Activated naive CD4-positive, alpha-beta T cell treated with anti-CD3 and anti-CD28 coated beads for 36 hours (primary cell): ENCODE results near the gene PBX1. TPM values are rescaled to one million over a fixed set of nuclear protein-coding genes. Genes with fewer than 3 reads are reported as not detected.

Experiments
- CTCF ChIA-PET: fragments of 350-600 bp; sonication (Branson Sonifier 250); formaldehyde crosslinking; loops from one replicate; lab custom pipeline; 2021; ENCODE audit warnings: antibody characterized with exemption; lab: Charles Lee
- DNase-seq: peaks from one replicate; pipeline ENCODE4 v3.0.0-alpha.2; 2020
- H3K27ac Mint-ChIP-seq: one replicate; pipeline ENCODE4 v1.8.0; 2021; ENCODE audit warnings: mild to moderate bottlenecking, mixed read lengths
- H3K27me3 Mint-ChIP-seq: one replicate; pipeline ENCODE4 v1.8.0; 2021; ENCODE audit warnings: low read depth, mixed read lengths
- H3K36me3 Mint-ChIP-seq: one replicate; pipeline ENCODE4 v1.8.0; 2021; ENCODE audit warnings: low read depth, mixed read lengths
- H3K4me1 Mint-ChIP-seq: one replicate; pipeline ENCODE4 v1.8.0; 2021; ENCODE audit warnings: low read depth, mixed read lengths
- H3K4me3 Mint-ChIP-seq: one replicate; pipeline ENCODE4 v1.8.0; 2021; ENCODE audit warnings: mild to moderate bottlenecking, moderate library complexity, mixed read lengths
- H3K9me3 Mint-ChIP-seq: one replicate; pipeline ENCODE4 v1.8.0; 2021; ENCODE audit warnings: mixed read lengths
- intact Hi-C: fragments of 100-400 bp; cut with micrococcal nuclease; formaldehyde crosslinking; loops from one replicate; pipeline ENCODE4 v1.15.1; 2023
- total RNA-seq, 2 experiments: library from RNA; stranded (reverse); gene quantifications; one replicate each; pipeline ENCODE4 v1.2.3, GENCODE V29; 2021

The PBX1 gene
- total RNA-seq, 2 experiments from 2014 or later: 0.27 to 0.31 TPM

DNA sequence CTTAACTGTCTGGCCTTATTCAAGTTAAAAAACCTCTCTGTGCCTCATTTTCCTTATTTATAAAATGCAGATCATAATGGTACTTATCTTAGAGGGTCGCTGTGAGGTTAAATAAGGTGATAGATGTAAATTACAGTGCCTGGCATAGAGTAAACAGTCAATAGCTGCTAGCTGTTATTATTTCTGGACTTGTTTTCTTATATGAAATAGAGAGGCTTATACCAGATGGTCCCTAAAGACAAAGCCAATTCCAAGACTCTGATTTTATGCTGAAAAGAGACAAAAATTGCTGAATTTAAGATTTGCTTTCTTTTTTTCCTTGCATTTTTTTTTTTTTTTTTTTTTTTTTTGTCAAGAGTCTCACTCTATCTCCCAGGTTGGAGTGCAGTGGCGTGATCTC, 10.3 kb downstream of the PBX1 start:
- CTCF ChIA-PET: no interaction called here
- H3K4me1 Mint-ChIP-seq: no peaks in the 10 kb centered on the region
- peaks cover 6% of the 10 kb centered on the region for H3K27me3 Mint-ChIP-seq
- H3K36me3 Mint-ChIP-seq: no peaks in the 10 kb centered on the region
- intact Hi-C loops: no loop called here
- no peak overlapping the region for H3K4me3 Mint-ChIP-seq
- H3K27ac Mint-ChIP-seq: no peak overlapping the region
- DNase-seq: no peak
- peaks cover 2% of the 10 kb centered on the region for H3K9me3 Mint-ChIP-seq

GRCh38 chr1:164569866-164570265, 10.9 kb downstream of the PBX1 start:
- Mint-ChIP-seq H3K36me3 (no peaks in the 10 kb centered on the region), H3K27ac (no peak overlapping the region), H3K4me3 (no peak overlapping the region), H3K4me1 (no peaks in the 10 kb centered on the region), H3K27me3 (peaks cover 4% of the 10 kb centered on the region), H3K9me3 (peaks cover 2% of the 10 kb centered on the region)
- CTCF ChIA-PET: interaction anchor here (0.5 kb wide), 1 partner anchor 304 kb away, joined by 3 read pairs; no protein-coding TSS in a partner anchor
- intact Hi-C loops: no loop called here
- no peak for DNase-seq

DNA sequence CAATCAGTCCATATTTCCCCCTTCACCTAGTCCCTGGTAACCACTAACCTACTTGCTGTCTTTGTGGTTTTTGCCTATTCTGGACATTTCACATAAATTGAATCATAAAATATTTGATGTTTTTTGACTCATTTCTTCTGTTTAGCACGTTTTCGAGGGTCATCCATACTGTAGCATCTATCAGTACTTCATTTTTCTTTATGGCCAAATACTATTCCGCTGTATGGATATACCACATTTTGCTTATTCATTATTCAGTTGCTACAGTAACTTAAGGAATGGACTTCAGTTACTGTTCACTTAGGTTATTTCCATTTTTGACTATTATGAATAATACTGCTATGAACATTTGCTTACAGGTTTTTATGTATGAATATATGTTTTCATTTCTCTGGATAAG, 12.3 kb downstream of the PBX1 start:
- no peaks in the 10 kb centered on the region for H3K36me3 Mint-ChIP-seq
- no peak overlapping the region for H3K4me3 Mint-ChIP-seq
- peaks cover 5% of the 10 kb centered on the region for H3K9me3 Mint-ChIP-seq
- CTCF ChIA-PET: no interaction called here
- DNase-seq: no peak
- peaks cover 2% of the 10 kb centered on the region for H3K27me3 Mint-ChIP-seq
- no peak overlapping the region for H3K27ac Mint-ChIP-seq
- intact Hi-C loops: no loop called here
- H3K4me1 Mint-ChIP-seq: no peaks in the 10 kb centered on the region

GRCh38 chr1:164575356-164575886, 16.4 kb downstream of the PBX1 start:
- DNase-seq: no peak
- H3K4me3 Mint-ChIP-seq: no peak overlapping the region
- no peaks in the 10 kb centered on the region for H3K27me3 Mint-ChIP-seq
- intact Hi-C loops: no loop called here
- CTCF ChIA-PET: no interaction called here
- H3K27ac Mint-ChIP-seq: no peak overlapping the region
- peaks cover 3% of the 10 kb centered on the region for H3K9me3 Mint-ChIP-seq
- no peaks in the 10 kb centered on the region for H3K4me1 Mint-ChIP-seq
- H3K36me3 Mint-ChIP-seq: no peaks in the 10 kb centered on the region

- no peak overlapping the region for H3K4me3 Mint-ChIP-seq
- no peaks in the 10 kb centered on the region for H3K4me1 Mint-ChIP-seq
- H3K36me3 Mint-ChIP-seq: no peaks in the 10 kb centered on the region
- H3K27me3 Mint-ChIP-seq: no peaks in the 10 kb centered on the region
- no peak overlapping the region for H3K27ac Mint-ChIP-seq
- intact Hi-C loops: no loop called here
- CTCF ChIA-PET: interaction anchor here (0.5 kb wide), 1 partner anchor 12 kb away, joined by 3 read pairs; no protein-coding TSS in a partner anchor
- no peak for DNase-seq
- H3K9me3 Mint-ChIP-seq: peaks cover 3% of the 10 kb centered on the region
Observed at GRCh38 chr1:164576291-164577271, 17.6 kb downstream of the PBX1 start.

- no peak overlapping the region for H3K27ac Mint-ChIP-seq
- peaks cover 3% of the 10 kb centered on the region for H3K9me3 Mint-ChIP-seq
- H3K36me3 Mint-ChIP-seq: no peaks in the 10 kb centered on the region
- H3K27me3 Mint-ChIP-seq: no peaks in the 10 kb centered on the region
- DNase-seq: no peak
- H3K4me3 Mint-ChIP-seq: no peak overlapping the region
- CTCF ChIA-PET: interaction anchor here (0.5 kb wide), 1 partner anchor 11 kb away, joined by 3 read pairs; no protein-coding TSS in a partner anchor
- H3K4me1 Mint-ChIP-seq: no peaks in the 10 kb centered on the region
- intact Hi-C loops: no loop called here
Observed at GRCh38 chr1:164577291-164577690, 18.3 kb downstream of the PBX1 start.

DNA sequence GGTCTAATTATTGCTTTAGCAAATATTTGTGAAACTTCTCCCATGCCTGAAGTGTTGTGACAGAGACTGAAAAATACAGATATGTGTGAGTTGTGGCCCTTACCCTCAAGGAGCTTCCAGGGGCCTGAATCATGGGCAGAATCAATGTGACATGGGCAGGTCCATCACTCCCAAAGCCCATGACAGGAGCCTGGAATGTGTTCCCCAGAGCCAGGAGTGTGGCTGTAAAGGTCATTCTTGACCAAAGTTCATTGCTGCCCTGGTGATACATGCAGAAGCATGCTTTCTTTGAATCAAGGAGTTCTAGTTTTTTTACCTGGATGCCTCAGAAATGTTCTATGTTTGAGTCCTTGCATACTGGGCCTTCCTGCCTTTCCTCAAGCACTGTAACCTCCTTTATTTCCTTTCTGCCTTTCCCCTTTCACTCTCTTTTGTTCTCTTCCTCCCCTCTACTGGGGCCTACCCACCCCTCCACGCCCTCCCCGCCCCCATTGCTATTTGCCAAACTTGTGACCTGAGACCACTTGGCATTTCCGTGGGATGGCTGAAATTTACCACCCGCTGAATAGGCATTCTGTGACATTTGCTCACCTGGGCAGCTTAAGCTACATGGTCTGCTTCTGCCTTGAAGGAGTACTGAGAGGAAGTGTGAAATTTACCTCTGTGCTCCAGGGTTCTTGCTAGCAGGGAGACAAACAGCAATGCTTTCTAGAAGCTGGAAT, 19.7 kb downstream of the PBX1 start:
- H3K36me3 Mint-ChIP-seq: no peaks in the 10 kb centered on the region
- CTCF ChIA-PET: interaction anchor here (0.8 kb wide), 1 partner anchor 208 kb away, joined by 3 read pairs; no protein-coding TSS in a partner anchor
- intact Hi-C loops: no loop called here
- H3K4me3 Mint-ChIP-seq: no peak overlapping the region
- H3K9me3 Mint-ChIP-seq: peaks cover 3% of the 10 kb centered on the region
- no peak for DNase-seq
- no peaks in the 10 kb centered on the region for H3K27me3 Mint-ChIP-seq
- H3K4me1 Mint-ChIP-seq: no peaks in the 10 kb centered on the region
- no peak overlapping the region for H3K27ac Mint-ChIP-seq

GRCh38 chr1:164579381-164579780, 20.4 kb downstream of the PBX1 start:
- intact Hi-C loops: no loop called here
- H3K36me3 Mint-ChIP-seq: no peaks in the 10 kb centered on the region
- CTCF ChIA-PET: interaction anchor here (0.8 kb wide), 1 partner anchor 208 kb away, joined by 3 read pairs; no protein-coding TSS in a partner anchor
- H3K27me3 Mint-ChIP-seq: no peaks in the 10 kb centered on the region
- peaks cover 3% of the 10 kb centered on the region for H3K9me3 Mint-ChIP-seq
- H3K27ac Mint-ChIP-seq: no peak overlapping the region
- no peaks in the 10 kb centered on the region for H3K4me1 Mint-ChIP-seq
- DNase-seq: no peak
- no peak overlapping the region for H3K4me3 Mint-ChIP-seq

DNA sequence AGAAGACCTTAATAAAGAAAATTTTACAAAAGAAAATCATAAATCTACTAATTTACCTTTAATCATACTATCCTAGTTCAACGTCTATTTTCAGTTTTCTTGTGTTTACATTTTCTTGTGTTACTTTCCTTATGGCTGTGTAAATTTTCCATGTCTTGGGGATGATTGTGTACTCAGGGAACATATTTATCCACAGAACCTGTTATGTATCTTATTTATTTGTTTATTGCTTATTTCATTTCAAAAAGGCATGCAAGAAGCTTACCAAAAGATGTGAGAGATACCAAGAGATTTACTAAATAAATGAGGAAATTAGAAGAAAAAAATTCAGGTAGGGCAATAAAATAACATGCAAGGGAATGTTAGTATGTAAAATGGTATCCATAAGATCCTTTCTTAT, 22.8 kb downstream of the PBX1 start:
- intact Hi-C loops: no loop called here
- Mint-ChIP-seq H3K9me3 (no peaks in the 10 kb centered on the region), H3K4me1 (no peaks in the 10 kb centered on the region), H3K36me3 (no peaks in the 10 kb centered on the region), H3K4me3 (no peak overlapping the region), H3K27ac (no peak overlapping the region), H3K27me3 (no peaks in the 10 kb centered on the region)
- DNase-seq: no peak
- CTCF ChIA-PET: no interaction called here

DNA sequence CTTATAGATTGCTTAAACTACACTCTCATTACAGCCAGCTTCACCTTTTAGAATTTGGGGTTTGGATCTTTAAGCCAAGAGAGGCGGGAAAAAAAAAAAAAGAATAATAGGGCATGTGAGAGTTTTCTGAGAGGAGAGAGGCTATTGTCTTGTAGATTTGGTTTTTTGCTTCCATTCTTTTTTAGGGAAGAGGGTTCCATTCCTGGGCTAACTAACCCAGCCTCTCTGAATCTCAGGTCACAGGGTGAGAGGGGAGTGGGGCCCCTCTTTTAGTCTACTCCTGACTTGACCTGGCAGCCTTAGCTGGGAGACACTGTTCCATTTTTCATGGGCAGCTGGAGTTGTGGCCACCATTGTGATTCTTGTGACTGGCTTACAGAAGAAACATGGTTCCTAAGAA, 24.2 kb downstream of the PBX1 start:
- Mint-ChIP-seq H3K27ac (no peak overlapping the region), H3K4me3 (no peak overlapping the region), H3K4me1 (no peaks in the 10 kb centered on the region), H3K27me3 (peaks cover 4% of the 10 kb centered on the region), H3K9me3 (no peaks in the 10 kb centered on the region), H3K36me3 (no peaks in the 10 kb centered on the region)
- DNase-seq: no peak
- CTCF ChIA-PET: interaction anchor here (0.7 kb wide), 1 partner anchor 11 kb away, joined by 3 read pairs; no protein-coding TSS in a partner anchor
- intact Hi-C loops: no loop called here

DNA sequence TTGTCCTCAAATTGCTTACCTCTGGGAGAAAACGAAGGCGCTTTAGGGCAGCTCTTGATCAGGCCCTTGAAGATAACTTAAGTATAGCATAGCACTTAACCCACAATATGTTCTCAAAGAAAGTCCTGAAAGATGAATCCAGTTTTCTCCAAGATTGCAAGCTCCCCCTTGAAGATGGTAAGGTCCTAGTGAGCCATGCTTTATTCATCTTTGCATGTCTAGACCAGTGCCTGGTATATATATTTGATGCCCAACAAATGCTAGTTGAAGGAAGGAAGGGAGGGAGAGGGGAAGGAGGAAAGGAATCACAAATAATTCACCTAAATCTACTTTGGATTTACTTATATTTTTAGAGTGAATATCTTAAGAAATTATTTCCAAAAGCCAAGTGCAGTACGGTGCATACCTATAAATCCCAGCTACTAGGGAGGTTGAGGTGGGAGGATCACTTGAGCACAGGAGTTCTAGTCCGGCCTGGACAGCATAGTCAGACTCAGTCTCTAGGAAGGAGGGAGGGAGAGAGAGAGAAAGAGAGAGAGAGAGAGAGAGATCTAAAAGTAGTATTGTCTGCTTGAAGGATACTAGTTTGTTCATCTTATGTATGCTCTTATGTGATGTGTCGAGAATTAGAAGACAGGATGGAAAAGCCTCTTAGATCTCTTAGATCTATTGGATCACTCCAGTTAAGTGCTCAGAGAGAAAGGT, 25.0 kb downstream of the PBX1 start:
- Mint-ChIP-seq H3K9me3 (no peaks in the 10 kb centered on the region), H3K27ac (no peak overlapping the region), H3K4me1 (no peaks in the 10 kb centered on the region), H3K4me3 (no peak overlapping the region), H3K27me3 (peaks cover 5% of the 10 kb centered on the region), H3K36me3 (no peaks in the 10 kb centered on the region)
- CTCF ChIA-PET: no interaction called here
- no peak for DNase-seq
- intact Hi-C loops: no loop called here

DNA sequence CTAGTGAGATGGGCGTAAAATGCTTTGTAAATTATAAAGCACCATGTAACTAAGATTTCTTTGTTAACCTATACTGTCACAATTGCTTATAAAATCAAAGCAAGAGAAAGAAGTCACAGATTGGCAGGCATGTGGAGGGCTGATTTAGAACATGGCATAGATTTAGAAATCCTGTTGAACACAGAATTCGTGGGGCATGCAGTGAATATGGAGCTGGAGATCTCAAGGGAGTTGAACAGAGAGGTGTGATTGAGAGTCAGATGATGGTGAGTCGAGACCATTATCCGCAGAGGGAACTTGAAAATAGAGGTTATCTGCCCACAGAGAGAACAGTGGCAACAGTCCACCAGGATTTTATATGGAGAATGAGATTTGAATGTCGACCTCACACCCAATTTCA, 27.6 kb downstream of the PBX1 start:
- Mint-ChIP-seq H3K4me1 (no peaks in the 10 kb centered on the region), H3K36me3 (no peaks in the 10 kb centered on the region), H3K27ac (no peak overlapping the region), H3K27me3 (peaks cover 14% of the 10 kb centered on the region), H3K4me3 (no peak overlapping the region), H3K9me3 (no peaks in the 10 kb centered on the region)
- CTCF ChIA-PET: no interaction called here
- intact Hi-C loops: no loop called here
- DNase-seq: no peak
